ENCODE results near the gene TRDMT1.

- TF ChIP-seq EZH2 (IDR thresholded peaks at IDR 0.05; ENCODE audit: borderline replicate concordance, insufficient read depth, low read length, poor library complexity, severe bottlenecking) (no peak), CTCF (IDR thresholded peaks at IDR 0.05; ENCODE audit: poor library complexity, severe bottlenecking) (peak; percentile 72), POLR2AphosphoS5 (IDR thresholded peaks at IDR 0.05) (peak; percentile 91), SMC3 (conservative IDR thresholded peaks at IDR 0.05; ENCODE audit: poor library complexity) (peak; percentile 69), TAF1 (IDR thresholded peaks at IDR 0.05; ENCODE audit: low read depth) (no peak), REST (IDR thresholded peaks at IDR 0.05; ENCODE audit: borderline replicate concordance) (no peak), RAD21 (conservative IDR thresholded peaks at IDR 0.05) (peak; percentile 74)
Measured at GRCh38 chr10:17249820-17250219, 48.3 kb upstream of the TRDMT1 start.
